Measurements from ENCODE around the gene MATR3.
"Not testable (repeated sequence)": the region's sequence is repeated elsewhere in the genome, so short reads cannot be mapped to it uniquely, and the experiment has no call there.

DNA sequence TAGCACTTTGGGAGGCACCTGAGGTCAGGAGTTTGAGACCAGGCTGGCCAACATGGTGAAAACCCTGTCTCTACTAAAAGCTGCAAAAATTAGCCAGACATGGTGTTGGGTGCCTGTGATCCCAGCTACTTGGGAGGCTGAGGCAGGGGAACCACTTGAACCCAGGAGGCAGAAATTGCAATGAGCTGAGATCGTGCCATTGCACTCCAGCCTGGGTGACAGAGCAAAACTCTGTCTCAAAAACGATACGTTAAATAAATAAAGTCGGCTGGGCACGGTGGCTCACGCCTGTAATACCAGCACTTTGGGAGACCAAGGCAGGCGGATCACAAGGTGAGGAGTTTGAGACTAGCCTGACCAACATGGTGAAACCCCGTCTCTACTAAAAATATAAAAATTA lies 62.4 kb downstream of the MATR3 start:
- not testable (repeated sequence) for TF ChIP-seq CTCF (IDR thresholded peaks at IDR 0.05); POLR2AphosphoS5 (IDR thresholded peaks at IDR 0.05; ENCODE audit: low read depth, low read length); TCF7L2 (IDR thresholded peaks at IDR 0.05; ENCODE audit: low read depth, low read length); REST (IDR thresholded peaks at IDR 0.05; ENCODE audit: insufficient read depth in 1 of 2, low read depth in 2 of 2, low read length in 1 of 2)

All from Panc1 (cell line).